ENCODE results near the gene PARD3B. TPM values are rescaled to one million over a fixed set of nuclear protein-coding genes. Genes with fewer than 3 reads are reported as not detected.

The PARD3B gene
- polyA plus RNA-seq, 3 donors, result not detected

GRCh38 chr2:205343103-205343502, 797.8 kb downstream of the PARD3B start:
- no peaks in the 10 kb centered on the region for H3K9me3 ChIP-seq (replicated peaks in 1 of 2; ENCODE audit: control insufficient read depth in 1 of 2, insufficient read depth in 1 of 2, low read length in 2 of 2)
- peaks cover 0 to 7% (median 3%) of the 10 kb centered on the region in 7 donors for H3K9me3 Mint-ChIP-seq
- H3K79me2 ChIP-seq (ENCODE audit: insufficient read depth, low read length), result no peaks in the 10 kb centered on the region
- H3K27ac ChIP-seq (ENCODE audit: low read depth in 1 of 2, low read length in 2 of 2), result no peak overlapping the region
- H3K4me1 ChIP-seq (ENCODE audit: control insufficient read depth in 1 of 2, insufficient read depth in 2 of 2, low read length in 2 of 2), result no peaks in the 10 kb centered on the region
- no peak for DNase-seq
- H3K36me3 Mint-ChIP-seq, result no peaks in the 10 kb centered on the region
- no peak for TF ChIP-seq CTCF (IDR thresholded peaks at IDR 0.05)
- no peak overlapping the region for H2AFZ ChIP-seq (ENCODE audit: insufficient read depth, low read depth, low read length, poor library complexity, severe bottlenecking)
- H3K4me1 Mint-ChIP-seq, result no peaks in the 10 kb centered on the region
- H3K9ac ChIP-seq (ENCODE audit: insufficient read depth, low read length, poor library complexity, severe bottlenecking), result no peak overlapping the region
- no peaks in the 10 kb centered on the region for H3K27me3 ChIP-seq (ENCODE audit: control insufficient read depth in 2 of 2, insufficient read depth in 2 of 2, low read length in 2 of 2)
- peaks cover 0 to 2% (median 0%) of the 10 kb centered on the region in 3 donors for H3K27me3 Mint-ChIP-seq (ENCODE audit: low read depth in 3 of 3)
- intact Hi-C loops (cut with micrococcal nuclease), result no loop called here
- no peak overlapping the region for H3K4me2 ChIP-seq (replicated peaks; ENCODE audit: extremely low read depth, low read length, poor library complexity, severe bottlenecking)
- H4K20me1 ChIP-seq (ENCODE audit: insufficient read depth, low read length), result no peaks in the 10 kb centered on the region
- H3K36me3 ChIP-seq (replicated peaks in 1 of 2; ENCODE audit: control insufficient read depth in 1 of 2, insufficient read depth in 2 of 2, low read length in 2 of 2), result no peaks in the 10 kb centered on the region
- WGBS (ENCODE audit: insufficient coverage), result 76% methylated on average over 2 of the region's 4 CpGs
- no peak overlapping the region for H3K4me3 ChIP-seq (replicated peaks in 1 of 3; ENCODE audit: low read depth in 2 of 3, low read length in 3 of 3)
- no peak overlapping the region for H3K4me3 Mint-ChIP-seq
- no peak overlapping the region for H3K27ac Mint-ChIP-seq

- Histone ChIP-seq H3K27ac (ENCODE audit: low read depth in 1 of 2, low read length in 2 of 2) (no peak overlapping the region), H3K9ac (ENCODE audit: insufficient read depth, low read length, poor library complexity, severe bottlenecking) (no peak overlapping the region), H3K4me3 (replicated peaks in 1 of 3; ENCODE audit: low read depth in 2 of 3, low read length in 3 of 3) (no peak overlapping the region), H3K9me3 (replicated peaks in 1 of 2; ENCODE audit: control insufficient read depth in 1 of 2, insufficient read depth in 1 of 2, low read length in 2 of 2) (no peaks in the 10 kb centered on the region), H3K27me3 (ENCODE audit: control insufficient read depth in 2 of 2, insufficient read depth in 2 of 2, low read length in 2 of 2) (no peaks in the 10 kb centered on the region), H2AFZ (ENCODE audit: insufficient read depth, low read depth, low read length, poor library complexity, severe bottlenecking) (no peak overlapping the region), H3K4me2 (replicated peaks; ENCODE audit: extremely low read depth, low read length, poor library complexity, severe bottlenecking) (no peak overlapping the region), H3K4me1 (ENCODE audit: control insufficient read depth in 1 of 2, insufficient read depth in 2 of 2, low read length in 2 of 2) (no peaks in the 10 kb centered on the region), H3K79me2 (ENCODE audit: insufficient read depth, low read length) (no peaks in the 10 kb centered on the region), H3K36me3 (replicated peaks in 1 of 2; ENCODE audit: control insufficient read depth in 1 of 2, insufficient read depth in 2 of 2, low read length in 2 of 2) (no peaks in the 10 kb centered on the region), H4K20me1 (ENCODE audit: insufficient read depth, low read length) (no peaks in the 10 kb centered on the region)
- Mint-ChIP-seq H3K27me3 (ENCODE audit: low read depth in 3 of 3) (peaks cover 0 to 4% (median 3%) of the 10 kb centered on the region in 3 donors), H3K4me1 (peaks cover 7% of the 10 kb centered on the region), H3K36me3 (no peaks in the 10 kb centered on the region), H3K27ac (no peak overlapping the region), H3K9me3 (peaks cover 0 to 5% (median 3%) of the 10 kb centered on the region in 7 donors), H3K4me3 (no peak overlapping the region)
- WGBS (ENCODE audit: insufficient coverage), result no CpG with 5 or more reads among the region's 2 CpGs
- TF ChIP-seq CTCF (IDR thresholded peaks at IDR 0.05), result no peak
- no peak for DNase-seq
- intact Hi-C loops (cut with micrococcal nuclease), result no loop called here
These were observed 801.4 kb downstream of the PARD3B start for GRCh38 chr2:205346649-205347048.

All from CD14-positive monocyte (primary cell).